Measurements from ENCODE around the gene RBM19.

RBM19 gene

DNA sequence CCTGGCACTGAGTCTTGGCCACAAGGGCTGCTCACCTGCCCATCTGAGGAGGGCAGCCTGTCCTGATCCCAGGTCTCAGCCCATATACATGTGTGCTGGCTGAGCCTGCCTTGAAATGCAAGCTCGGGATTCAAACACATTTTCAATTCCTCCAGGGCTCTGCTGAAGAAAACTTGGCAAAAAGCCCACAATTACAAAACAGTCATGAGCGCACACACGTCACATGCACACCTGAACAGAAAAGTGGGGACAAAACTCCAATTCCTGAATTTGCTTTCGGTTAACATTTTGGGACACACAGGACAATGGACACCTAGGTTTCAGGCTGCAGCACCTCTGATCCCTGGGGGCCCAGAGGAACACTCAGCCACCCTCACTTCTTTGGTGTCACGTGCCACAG, 113.9 kb downstream of the RBM19 start:
- no peak for DNase-seq

DNA sequence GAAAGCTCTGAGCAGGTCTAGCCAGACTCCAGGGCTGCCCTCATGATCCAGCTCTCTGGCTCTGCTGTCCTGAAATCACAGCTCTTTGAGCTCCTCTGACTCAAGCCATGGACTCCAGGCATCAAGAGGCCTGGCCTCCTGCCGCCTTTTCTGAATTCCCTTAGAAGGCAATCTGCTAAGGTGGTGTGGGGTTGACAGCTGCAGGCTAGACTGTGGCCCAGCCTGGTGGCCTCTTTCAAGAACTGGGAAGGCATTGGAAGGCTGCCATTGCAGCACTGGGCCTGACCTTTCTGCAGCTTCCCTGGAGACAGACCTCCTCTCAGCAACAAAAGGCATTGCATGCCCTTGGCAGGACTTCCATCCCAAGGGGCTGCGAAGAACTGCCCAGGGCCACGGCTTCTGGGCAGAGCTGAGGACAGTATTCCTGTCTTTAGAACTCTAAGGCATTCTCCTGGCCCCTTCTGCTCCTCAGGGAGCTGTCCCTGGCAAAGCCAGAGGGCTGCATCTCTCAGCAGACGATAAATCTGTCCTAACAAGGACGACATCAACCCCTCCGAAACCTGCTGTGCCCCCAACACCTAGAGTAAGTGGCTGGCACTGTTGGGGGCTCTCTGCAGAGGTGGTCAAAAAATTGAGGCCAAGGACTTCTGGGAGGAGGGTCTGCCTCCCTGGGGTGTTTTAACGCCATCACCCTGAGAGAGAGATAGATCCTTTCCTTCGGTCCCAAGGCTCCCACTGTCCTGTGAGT, 115.6 kb downstream of the RBM19 start:
- peak; percentile 37 for DNase-seq

DNA sequence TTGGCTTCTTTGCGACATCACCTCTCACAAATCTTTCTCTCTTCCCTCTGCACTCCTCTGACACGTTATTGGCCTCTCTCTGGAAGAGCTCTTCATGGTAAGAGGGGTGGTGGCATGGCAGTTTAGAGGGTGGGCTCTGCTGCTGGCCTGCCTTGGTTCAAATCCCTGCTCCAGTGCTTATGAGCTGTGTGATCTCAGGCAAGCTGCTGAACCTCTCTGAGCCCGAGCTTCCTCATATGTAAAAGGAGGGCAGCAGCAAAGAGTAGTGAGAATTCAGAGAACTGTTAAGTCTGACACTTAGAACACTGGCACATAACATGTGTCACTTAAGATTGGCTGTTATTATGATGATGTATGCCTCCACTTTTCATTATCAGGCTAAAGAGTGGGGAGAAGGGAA, 118.3 kb downstream of the RBM19 start:
- DNase-seq: no peak

DNA sequence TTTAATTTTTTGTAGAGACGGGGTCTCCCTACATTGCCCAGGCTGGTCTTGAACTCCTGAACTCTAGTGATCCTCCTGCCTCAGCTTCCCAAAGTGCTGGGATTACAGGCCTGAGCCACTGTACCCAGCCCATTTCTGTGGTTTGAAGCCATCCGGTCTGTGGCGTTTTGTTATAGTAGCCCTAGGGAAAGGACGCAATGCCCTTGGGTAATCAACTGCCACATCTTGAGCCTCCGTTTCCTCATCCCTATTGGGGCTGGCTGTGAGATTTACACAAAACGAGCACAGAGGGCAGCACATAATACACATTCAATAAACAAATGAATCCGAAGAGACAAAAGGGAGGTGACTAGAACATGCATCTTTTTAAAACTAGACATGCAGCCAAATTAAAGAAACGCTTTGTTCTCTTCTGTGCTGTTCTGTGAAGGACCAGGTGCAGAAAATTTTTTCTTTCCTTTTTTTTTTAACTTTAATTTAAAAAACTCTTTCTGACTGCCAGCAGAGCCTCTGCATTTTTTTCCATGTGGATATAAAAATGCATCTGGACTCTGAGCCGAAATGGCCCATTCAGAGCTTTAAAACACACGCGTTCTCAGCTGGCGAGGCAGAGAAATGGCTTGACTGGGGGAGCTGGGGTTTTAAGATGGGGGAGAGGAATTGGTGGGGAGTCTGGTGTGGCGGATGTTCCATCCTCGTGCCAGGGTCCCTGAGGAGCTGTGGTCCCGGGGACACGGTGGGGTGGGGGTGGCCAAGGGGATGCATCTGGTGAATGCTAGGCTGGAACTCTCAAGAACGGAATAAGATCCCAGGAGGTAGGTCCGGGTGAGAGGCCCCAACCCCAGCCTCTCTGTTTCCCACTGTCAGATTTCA, 119.0 kb downstream of the RBM19 start:
- DNase-seq: no peak

DNA sequence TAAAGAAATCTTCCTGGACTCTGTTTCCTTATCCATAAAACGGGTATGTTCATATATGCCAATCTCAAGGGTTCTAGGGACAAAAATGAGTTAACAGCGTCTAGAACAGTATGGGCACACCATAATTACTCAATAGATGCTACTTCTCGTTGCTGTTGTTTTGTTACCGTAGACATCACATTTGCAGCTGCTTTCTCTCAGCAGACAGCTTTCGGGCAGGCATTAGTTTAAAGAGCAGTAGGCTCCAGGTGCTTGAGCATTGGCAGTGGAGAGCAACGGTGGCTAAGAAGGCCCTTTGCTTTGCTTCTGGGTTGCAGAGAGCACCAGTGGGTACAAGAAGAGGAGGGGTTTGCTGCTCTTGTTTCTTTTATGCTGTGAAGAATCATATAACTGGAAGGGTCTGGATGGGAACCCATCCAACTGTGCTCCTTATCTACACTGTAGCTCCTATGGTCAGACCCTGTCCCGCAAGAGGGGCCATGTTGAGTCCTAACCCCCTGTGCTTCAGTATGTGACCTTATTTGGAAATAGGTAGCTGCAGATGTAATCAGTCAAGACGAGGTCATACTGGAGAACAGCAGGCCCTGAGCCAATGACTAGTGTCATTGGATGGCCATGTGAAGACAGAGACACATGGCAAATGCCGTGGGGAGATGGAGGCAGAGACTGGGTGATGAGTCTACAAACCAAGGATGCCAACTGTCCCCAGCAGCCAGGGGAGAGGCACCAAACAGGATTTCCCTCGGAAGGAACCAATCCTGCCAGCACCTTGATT, 120.0 kb downstream of the RBM19 start:
- peak; percentile 38 for DNase-seq

DNA sequence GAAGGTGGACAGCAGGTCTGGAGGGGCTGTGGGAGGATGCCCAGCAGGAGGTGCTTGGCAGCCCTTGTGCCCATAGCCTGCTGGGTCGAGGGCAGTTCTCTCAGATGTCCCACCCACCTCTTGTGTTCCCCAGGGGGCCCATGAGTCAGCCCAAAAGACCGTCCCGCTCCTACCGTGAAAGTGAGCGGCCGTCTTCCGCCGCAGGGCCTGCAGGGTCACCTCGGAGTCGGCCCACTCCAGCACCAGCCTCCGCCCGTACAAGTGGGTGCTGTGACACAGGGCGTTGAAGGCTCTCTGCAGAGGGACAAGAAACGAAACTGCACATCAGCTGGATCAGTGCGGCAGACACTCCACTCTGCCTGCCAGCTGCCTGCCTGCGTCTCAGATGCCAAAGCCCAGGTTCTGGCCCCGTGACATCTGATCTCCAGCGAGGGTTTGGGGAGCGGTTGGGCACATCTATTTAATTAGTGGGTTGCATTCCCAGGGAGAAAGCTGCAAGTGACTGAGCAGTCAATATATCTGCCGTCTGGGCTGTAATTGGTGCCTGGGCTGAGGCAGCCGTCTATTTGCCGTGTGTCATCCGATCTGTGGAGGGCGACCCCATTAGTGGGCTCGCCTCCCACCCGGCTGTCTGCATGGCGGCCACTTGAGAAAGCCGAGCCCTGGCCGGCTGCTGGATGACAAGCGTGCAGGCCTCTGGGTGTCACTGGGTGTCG, 121.5 kb downstream of the RBM19 start:
- no peak for DNase-seq

DNA sequence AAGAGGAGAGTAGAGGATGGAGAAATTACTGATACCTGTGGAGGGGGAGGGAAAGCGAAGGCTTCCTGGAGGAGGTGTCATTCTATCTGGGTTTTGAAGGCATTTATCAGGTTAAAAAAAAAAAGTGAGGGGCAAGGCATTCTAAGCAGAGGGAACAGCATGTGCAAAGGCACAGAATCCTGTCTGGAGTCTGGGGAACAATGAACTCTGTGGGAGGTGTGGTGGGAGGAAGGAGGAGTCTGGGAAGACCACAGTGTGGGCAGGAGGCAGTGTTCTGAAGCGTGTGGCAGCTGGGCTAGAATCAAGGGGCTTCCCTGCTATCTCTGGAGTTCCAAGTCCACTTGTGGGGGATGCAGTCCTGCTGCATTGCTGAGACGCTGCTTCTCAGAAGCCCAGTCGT, 123.4 kb downstream of the RBM19 start:
- DNase-seq: no peak

DNA sequence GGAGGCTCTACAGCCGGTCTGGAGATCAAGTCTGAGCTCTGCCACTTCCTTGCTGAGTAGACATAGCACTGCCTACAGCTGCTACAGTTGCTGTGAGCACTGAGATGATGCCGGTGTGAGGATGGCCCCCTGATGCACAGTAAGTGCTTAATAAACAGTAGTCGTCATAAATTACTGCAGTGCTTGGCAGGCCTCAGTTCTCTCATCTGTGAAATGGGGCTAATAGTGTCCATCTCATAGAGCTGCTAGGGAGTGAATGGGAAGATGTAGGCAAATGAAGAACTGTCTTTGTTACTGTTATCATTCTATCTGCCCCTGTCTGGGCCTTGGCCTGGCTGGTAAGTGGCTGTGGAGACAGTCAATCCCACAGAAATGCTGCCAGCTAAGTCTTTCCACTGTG, 124.3 kb downstream of the RBM19 start:
- no peak for DNase-seq

DNA sequence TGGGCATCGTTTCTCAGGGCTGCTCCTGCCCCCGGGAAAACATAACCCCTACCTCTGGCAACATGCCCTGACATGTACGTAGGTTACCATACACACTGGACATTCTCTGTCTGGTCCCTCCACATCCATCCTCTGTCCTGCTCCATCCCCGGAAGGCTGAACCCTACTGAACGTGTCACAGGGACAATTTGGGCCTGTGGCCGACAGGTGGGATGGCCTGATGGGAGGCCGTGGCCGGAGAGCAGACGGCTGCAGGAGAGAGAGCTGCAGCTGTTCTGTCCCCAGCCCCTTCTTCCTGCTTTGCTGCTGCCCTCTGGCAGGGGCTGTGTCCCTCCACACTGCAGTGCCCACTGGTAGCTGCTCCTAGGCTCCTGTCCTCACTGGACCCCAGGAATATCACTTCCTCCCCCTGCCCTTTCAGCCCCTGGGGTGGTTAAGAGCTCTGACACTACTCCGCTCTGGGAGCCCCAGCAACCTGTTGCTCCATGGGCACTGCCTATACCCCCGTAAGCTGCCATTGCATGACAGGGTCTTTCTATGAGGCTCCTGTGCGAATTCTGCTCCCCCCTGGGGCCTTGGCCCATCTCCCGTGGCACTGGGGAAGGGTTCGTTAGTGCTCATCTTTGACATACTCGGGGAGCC, 125.6 kb downstream of the RBM19 start:
- DNase-seq: no peak

DNA sequence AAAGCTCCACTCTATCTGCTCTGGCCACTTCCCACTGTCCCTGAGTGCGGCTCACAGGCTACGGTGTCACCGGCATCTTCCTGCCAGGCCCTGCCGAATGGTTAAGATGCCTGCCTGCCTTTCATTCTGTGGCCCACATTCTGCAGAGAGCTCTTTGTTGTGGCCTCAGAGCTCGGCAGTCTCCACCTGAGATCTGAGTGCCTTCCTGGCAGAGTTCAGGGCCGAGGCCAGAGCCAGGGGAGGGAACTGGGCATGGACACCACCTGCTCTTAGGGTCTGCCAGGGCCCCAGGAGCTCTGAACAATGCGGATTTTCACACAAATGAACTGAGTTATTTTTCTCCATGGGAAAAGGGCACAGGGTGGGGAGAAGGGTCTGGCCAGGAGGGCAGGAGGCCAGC, 127.2 kb downstream of the RBM19 start:
- no peak for DNase-seq

DNA sequence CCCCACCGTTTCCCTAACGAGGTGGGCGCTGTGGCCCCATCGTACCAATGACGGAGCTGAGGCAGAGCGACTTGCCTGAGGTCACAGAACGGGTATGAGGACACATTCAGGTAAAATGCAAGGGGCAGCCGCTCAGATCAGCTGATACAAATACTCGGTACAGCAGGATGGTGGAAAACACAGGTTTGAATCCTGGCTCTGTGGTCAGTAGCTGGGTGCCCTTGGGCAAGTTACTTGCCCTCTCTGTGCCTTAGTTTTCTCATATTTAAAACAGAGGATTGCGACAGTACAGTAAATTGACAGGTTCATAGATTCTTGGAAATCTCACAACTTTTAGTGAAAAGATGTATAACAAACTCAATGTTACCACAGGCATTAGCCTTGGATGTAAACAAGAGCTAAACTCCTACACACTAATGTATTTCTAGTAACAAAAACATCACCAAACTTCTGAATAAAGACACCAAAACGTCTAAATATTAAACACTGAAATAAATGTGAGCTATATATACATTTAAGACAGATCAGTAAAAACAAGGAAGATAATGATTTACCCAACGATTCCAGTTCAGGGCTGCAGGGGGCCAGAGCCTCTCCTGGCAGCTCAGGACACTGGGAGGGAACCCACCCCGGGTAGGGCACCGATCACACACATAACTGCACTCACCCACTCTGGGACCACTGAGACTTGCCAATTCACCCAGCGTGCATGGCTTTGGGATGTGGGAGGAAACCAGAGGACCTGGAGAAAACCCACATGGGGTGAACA, 128.4 kb downstream of the RBM19 start:
- DNase-seq: no peak

DNA sequence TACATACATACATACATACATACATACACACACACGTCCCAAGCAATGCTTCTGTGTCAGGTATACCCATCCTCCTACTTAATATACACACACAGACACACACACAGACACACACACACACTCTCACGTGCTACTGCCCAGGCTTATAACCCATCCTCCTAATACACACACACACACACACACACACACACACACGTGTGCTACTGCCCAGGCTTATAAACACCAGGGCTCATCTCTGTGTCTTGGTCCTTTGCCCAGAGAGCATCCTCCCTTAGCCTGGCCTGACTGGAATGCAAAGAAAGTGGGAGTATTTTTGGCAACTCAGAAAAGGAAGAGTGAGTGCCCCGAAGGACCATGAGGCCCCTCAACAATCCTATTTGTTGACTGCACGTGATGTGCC, 129.0 kb downstream of the RBM19 start:
- DNase-seq: peak; percentile 13

DNA sequence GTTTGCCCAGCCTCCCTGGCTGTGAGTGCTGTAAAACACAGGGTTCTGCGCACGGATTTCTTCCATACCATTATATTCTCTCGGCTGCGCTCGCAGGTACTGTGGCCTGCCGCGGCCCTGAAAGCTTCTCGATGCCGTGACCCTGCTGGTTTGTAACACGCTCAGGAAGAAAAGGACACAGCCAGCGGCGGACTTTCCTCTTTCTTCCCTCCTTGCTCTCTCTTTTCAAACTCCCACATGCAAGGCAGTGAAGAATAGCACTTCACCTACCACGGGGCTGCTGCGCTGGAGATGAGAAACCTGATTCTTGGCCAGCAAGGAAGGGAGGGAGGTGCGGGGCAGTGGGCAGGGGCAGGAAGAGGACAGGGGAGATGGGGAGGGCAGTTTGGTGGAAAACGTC, 130.2 kb downstream of the RBM19 start:
- DNase-seq: no peak

DNA sequence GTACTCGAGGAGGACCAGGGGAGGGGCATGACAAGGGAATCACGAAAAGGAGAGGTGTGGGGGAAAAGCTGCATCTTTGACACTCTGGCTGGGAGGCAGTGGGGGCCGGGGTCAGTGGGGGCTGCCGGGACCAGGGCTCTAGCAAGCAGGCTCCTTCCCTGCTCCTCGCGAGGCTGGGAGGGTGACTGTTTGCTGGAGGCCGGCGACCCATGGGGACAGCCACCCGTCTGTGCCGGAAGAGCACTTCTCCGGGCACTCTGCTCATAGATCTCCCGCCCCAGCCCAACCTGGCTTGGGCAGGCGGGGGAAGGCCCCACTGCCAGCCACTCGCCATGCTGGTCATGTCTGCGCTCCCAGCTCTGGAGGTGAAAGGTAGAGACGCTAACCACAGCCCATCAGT, 130.7 kb downstream of the RBM19 start:
- DNase-seq: no peak

DNA sequence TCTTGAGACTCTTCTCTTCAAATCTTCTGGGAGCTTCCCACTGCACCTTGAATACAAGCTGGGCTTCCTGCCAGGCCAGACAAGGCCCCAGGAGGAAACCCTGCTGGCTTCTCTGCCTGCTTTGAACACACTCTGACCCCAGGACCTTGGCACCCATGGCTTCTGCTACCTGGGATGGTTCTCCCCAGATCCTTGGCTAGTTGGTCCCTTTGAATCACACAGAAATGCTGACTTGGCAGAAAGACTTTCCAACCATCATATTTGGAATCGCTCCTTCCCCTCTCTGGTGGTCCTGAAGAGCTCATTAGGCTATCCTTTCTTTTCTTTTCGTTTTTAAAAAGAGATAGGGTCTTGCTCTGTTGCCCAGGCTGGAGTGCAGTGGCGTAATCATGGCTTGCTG, 132.7 kb downstream of the RBM19 start:
- no peak for DNase-seq

DNA sequence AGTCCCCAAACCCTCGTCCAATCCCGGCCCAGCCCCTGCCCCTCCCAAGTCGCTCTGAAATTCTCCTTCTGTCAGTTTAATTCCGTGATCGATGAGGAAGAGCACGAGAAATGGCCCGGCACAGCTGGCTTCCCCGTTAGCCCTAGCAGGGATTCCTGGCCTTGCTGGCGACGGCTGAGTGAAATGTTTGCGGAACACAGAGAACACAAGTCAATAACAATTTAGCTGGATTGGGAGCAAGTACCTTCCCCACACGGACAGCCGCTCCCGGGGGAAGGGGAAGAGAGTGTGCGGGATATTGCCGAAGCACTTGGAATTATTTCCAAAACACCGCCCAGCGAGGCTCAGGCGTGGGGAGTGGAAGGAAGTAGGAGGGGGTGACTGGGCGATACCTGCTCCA, 134.6 kb downstream of the RBM19 start:
- no peak for DNase-seq

DNA sequence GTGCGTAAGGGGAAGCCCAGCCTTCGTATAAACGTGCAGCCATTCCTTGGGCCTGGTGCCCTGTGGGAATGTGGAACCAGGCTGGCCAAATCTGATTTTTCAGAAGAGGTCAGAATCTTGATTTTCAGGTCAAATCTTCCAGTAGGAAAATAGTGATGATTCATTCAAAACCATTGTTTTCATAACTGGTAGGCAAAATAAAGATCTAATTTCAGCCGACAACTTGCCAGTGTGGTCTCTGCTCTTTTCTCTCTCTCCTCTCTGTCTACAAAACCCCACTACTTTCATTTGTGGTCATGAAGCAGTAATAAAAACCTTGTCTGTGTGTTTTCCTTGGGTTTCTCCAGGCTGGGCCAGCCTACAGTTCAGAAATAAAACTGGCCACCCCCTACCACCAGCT, 135.1 kb downstream of the RBM19 start:
- peak; percentile 64 for DNase-seq

DNA sequence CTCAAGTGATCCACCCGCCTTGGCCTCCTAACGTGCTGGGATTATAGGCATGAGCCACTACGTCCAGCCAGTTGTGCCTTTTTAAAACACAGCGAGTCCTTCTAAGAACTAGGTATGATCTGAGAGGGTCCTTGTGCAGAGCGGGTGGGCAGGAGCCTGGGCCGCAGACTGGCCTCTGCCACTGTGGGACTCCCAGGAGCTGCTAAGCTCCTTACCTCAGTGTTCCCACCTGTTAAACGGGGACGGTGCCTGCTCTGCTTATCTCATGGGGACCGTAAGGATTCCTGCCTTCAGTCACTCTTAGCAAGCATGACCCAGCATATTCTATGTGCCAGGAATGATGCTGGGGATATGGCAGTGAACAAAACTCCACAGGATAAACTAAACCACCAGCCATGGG, 136.9 kb downstream of the RBM19 start:
- no peak for DNase-seq

DNA sequence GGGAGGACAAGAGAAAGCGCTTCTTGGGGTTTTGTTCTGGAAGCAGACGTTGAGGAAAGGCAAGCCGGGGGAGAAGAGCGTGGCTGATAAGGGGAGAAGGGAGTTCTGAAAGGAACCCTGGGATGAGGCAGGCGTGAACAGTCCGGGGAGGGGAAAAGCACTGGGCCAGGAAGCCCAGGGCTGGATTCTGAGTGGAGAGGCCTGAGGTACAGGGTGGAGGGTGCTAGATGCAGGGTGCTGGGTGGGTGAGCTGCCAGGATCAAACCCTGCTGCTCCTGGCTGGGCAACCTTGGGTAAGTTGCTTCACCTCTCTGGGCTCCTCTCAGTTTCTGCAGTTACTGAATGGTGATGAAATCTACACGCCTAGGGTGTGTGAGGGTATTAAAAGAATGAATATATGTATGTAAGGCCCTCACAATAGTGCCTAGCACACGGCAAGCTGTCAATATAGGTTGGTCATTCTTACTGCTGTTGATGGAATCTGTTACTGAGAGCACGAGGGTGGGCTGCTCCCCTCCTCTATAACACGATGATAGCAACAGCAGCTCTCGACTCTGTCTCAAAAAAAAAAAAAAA, 138.5 kb downstream of the RBM19 start:
- DNase-seq: no peak

DNA sequence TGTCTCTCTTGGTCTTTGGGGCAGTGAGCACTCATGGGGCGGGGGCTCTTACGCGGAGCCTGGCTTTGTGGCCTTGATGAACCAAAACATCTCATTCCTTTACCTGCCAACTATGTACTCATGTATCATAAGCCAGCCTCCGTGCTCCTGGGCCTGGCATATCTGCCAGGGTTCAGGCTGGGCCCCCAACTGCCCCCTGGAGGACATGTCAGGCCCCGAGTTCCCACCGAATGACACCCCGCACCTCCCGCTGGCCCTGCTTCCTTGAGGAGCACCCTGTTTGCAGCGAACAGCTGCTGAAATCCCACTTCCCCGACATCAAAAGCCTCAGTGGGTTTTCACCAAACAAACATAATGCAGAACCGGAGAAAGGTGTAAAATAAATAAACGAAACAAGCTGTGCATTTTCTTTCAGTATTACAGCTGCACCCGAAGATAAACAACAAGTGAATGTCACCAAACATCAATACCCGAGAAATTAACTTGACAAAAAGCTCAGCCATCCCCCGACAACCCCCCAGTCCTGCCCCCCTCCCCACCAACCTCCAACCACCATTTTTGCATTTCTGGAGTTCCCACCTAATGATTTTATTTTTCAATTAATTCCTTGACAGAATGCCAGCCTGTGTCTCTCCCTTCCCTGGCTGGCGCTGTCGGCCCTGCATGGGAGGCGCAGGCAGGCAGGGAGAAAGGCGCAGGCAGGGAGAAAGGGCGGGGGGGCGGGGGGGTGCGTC, 139.2 kb downstream of the RBM19 start:
- no peak for DNase-seq
